Memory B cell (primary cell): ENCODE results near the gene SLC25A44.
A peak's percentile ranks its signal among the peaks of the same experiment; 100 is the strongest.
"Not testable (repeated sequence)": the region's sequence is repeated elsewhere in the genome, so short reads cannot be mapped to it uniquely, and the experiment has no call there.

Source experiments
- ATAC-seq: fragments of 150-1000 bp; cut with Tn5 transposase; 2 replicates; pipeline ENCODE4 v1.10.0; 2021; ENCODE audit warnings: low read depth, mild to moderate bottlenecking, moderate library complexity
- DNase-seq, 2 donors: peaks; one replicate each; pipeline ENCODE4 v3.0.0; 2022; ENCODE audit warnings: low spot score in 2 of 2
- H3K27ac Mint-ChIP-seq: one replicate; pipeline ENCODE4 v1.8.0; 2022; ENCODE audit warnings: mild to moderate bottlenecking, moderate library complexity, mixed read lengths
- H3K27me3 Mint-ChIP-seq: one replicate; pipeline ENCODE4 v1.8.0; 2022; ENCODE audit warnings: mixed read lengths
- H3K36me3 Mint-ChIP-seq: one replicate; pipeline ENCODE4 v1.8.0; 2022; ENCODE audit warnings: mild to moderate bottlenecking, mixed read lengths
- H3K4me1 Mint-ChIP-seq: one replicate; pipeline ENCODE4 v1.8.0; 2022; ENCODE audit warnings: mixed read lengths
- H3K4me3 Mint-ChIP-seq: one replicate; pipeline ENCODE4 v1.8.0; 2022; ENCODE audit warnings: mild to moderate bottlenecking, moderate library complexity, mixed read lengths
- H3K9me3 Mint-ChIP-seq: one replicate; pipeline ENCODE4 v1.8.0; 2022; ENCODE audit warnings: mixed read lengths

Gene SLC25A44

DNA sequence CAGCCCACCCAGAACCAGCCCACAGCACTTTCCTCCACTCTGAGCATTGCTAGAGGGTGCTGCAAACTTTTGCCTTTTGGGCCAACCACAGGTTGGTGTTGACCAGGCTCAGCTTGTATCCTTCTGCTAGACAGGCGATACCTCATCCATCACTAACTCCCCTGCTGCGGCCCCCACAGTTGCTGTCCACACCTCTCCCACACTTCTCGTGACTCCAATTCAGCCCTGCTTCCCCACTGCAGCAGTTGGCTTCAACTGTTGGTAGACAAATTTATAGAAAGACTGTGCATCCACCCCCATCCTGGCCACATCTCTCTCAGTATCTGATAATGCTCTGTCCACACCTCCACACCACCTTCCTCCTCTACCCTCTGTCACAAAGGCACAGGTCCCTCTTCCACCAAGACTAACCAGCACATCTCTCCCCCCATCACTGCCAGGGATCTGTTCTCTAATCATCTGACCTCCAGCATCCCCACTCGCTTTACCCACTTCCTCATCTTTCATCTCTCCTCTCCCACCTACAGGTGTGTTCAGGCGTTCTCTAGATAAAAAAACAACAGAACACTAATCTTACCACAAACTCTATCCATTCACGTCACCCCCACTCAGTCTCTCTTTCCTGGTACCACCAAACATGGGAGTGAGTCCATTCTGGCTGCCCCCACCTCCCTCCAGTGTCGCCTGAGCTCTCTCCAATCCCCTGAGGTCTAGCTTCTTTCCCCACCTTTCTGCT is 15.8 kb upstream of the SLC25A44 start:
- Mint-ChIP-seq H3K4me1 (peaks cover 6% of the 10 kb centered on the region), H3K9me3 (no peaks in the 10 kb centered on the region), H3K27ac (no peak overlapping the region), H3K36me3 (no peaks in the 10 kb centered on the region), H3K27me3 (peaks cover 18% of the 10 kb centered on the region), H3K4me3 (no peak overlapping the region)
- DNase-seq (no peak), ATAC-seq (peak; percentile 78)

GRCh38 chr1:156180471-156180870 is 13.4 kb upstream of the SLC25A44 start:
- DNase-seq (no peak), ATAC-seq (no peak)
- Mint-ChIP-seq H3K4me3 (no peak overlapping the region), H3K27me3 (peaks cover 11% of the 10 kb centered on the region), H3K36me3 (no peaks in the 10 kb centered on the region), H3K9me3 (no peaks in the 10 kb centered on the region), H3K27ac (no peak overlapping the region), H3K4me1 (peaks cover 6% of the 10 kb centered on the region)

DNA sequence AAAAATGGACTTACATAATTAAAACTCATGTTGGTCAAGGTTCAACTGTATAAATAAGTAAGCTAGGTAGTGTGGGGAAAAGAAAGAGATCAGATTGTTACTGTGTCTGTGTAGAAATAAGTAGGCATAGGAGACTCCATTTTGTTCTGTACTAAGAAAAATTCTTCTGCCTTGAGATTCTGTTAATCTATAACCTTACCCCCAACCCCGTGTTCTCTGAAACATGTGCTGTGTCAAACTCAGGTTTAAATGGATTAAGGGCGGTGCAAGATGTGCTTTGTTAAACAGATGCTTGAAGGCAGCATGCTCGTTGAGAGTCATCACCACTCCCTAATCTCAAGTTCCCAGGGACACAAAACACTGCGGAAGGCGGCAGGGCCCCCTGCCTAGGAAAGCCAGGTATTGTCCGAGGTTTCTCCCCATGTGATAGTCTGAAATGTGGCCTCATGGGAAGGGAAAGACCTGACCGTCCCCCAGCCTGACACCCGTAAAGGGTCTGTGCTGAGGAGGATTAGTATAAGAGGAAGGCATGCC is 12.4 kb upstream of the SLC25A44 start:
- not testable (repeated sequence) for DNase-seq, H3K27ac Mint-ChIP-seq, H3K4me3 Mint-ChIP-seq, H3K4me1 Mint-ChIP-seq, H3K9me3 Mint-ChIP-seq, ATAC-seq, H3K36me3 Mint-ChIP-seq
- peaks cover 11% of the 10 kb centered on the region for H3K27me3 Mint-ChIP-seq

DNA sequence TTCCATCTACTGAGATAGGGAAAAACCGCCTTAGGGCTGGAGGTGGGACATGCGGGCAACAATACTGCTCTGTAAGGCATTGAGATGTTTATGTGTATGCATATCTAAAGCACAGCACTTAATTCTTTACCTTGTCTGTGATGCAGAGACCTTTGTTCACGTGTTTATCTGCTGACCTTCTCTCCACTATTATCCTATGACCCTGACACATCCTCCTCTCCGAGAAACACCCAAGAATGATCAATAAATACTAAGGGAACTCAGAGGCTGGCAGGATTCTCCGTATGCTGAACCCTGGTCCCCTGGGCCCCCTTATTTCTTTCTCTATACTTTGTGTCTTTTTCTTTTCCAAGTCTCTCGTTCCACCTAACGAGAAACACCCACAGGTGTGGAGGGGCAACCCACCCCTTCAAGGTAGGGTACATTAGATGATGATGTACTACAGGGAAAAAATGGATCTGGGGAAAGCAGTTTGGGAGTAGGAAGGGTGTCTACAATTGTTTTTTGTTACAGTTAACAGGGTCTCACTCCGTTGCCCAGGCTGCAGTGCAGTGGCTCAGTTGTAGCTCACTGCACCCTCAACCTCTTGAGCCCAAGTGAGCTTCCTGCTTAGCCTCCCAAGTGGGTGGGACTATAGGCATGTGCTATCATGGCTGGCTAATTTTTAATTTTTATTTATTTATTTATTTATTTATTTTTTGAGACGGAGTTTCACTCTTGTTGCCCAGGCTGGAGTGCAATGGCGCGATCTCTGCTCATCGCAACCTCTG is 11.7 kb upstream of the SLC25A44 start:
- not testable (repeated sequence) for H3K4me3 Mint-ChIP-seq, H3K27ac Mint-ChIP-seq, H3K9me3 Mint-ChIP-seq, H3K36me3 Mint-ChIP-seq, H3K4me1 Mint-ChIP-seq, DNase-seq, ATAC-seq
- H3K27me3 Mint-ChIP-seq = peaks cover 11% of the 10 kb centered on the region

DNA sequence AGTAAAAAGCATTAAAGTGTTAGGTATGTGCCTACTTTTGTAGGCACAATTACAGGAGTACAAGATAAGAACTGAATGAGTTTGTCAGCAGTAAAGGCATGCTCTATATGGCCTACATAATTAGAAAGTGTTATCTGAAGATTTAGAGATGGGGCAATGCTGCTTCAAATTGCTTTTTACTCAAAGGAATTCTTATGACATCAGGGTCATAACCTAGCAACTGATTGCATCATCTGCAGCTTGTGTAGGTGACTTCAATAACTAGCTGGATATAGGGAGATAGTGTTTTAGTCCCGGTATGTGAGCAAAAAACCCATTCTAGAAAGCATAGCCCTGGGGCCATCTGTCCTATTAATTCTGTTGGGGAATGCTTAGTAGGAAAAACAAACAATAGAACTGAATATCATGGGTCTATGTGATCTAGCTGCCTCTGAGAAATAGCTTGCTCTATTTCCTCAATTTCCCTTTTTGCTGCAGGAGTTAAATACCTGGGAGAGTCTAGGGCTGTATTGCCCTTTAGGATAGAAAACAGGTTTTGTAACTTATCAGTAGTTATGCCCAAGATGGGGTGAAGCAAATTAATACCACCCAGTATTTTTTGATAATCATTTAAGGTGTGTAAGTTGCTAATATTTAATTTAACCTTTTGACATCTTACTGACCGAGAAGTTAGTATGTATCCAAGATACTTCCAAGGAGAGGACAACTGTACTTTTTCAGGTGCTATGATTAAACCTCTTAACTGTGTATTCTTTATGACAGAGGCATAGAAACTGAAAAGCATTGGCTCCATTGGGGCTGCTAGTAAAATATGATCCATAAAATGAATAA is 7.3 kb upstream of the SLC25A44 start:
- not testable (repeated sequence) for H3K27me3 Mint-ChIP-seq, H3K9me3 Mint-ChIP-seq, H3K4me1 Mint-ChIP-seq, H3K27ac Mint-ChIP-seq, H3K36me3 Mint-ChIP-seq, DNase-seq, ATAC-seq, H3K4me3 Mint-ChIP-seq

- not testable (repeated sequence) for H3K36me3 Mint-ChIP-seq, H3K4me3 Mint-ChIP-seq, ATAC-seq, DNase-seq, H3K9me3 Mint-ChIP-seq, H3K27ac Mint-ChIP-seq, H3K27me3 Mint-ChIP-seq, H3K4me1 Mint-ChIP-seq
These were observed 3.6 kb upstream of the SLC25A44 start for GRCh38 chr1:156190265-156190664.

DNA sequence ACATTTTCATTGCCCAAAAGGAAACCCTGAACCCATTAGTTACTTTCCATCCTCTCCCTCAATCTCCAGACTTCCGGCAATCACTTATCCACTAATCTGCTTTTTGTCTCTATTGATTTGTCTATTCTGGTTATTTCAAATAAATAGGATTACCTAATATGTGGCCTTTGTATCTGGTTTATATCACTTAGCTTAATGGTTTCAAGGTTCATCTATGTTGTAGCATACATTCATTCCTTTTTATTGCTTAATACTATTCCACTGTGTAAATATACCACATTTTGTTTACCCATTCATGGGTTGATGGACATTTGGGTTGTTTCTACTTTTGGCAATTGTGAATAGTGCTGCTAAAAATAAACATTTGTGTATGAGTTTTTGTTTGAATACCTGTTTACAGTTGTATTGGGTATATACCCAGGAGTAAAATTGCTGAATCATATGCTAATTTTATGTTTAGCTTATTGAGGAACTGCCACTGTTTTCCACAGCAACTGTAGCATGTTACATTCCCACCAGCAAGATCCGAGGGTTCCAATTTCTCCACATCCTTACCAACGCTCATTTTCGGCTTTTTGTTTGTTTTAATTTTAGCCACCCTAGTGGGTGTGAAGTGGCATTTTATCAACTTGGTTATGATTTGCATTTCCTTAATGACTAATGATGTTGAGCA is 2.5 kb upstream of the SLC25A44 start:
- Mint-ChIP-seq H3K27ac (no peak overlapping the region), H3K27me3 (no peaks in the 10 kb centered on the region), H3K36me3 (peaks cover 7% of the 10 kb centered on the region), H3K4me1 (peaks cover 15% of the 10 kb centered on the region), H3K9me3 (no peaks in the 10 kb centered on the region), H3K4me3 (no peak overlapping the region)
- DNase-seq (no peak), ATAC-seq (no peak)

DNA sequence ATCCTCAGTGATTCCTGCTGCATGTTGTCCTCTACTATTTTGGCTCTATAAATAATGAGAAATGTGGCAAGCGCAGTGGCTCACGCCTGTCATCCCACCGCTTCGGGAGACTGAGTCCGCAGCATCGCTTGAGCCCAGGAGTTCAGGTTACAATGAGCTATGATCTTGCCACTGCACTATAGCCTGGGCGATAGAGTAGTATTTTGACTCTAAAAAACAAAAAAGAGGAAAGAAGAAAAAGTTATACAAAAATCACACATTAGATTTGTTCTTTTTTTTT is 756 bp upstream of the SLC25A44 start:
- peak overlapping the region; percentile 88 for H3K4me3 Mint-ChIP-seq
- peaks cover 21% of the 10 kb centered on the region for H3K4me1 Mint-ChIP-seq
- H3K36me3 Mint-ChIP-seq = peaks cover 9% of the 10 kb centered on the region
- H3K9me3 Mint-ChIP-seq = no peaks in the 10 kb centered on the region
- DNase-seq = no peak
- peak overlapping the region; percentile 87 for H3K27ac Mint-ChIP-seq
- H3K27me3 Mint-ChIP-seq = no peaks in the 10 kb centered on the region
- no peak for ATAC-seq

GRCh38 chr1:156194300-156194652 is 372 bp downstream of the SLC25A44 start:
- no peaks in the 10 kb centered on the region for H3K27me3 Mint-ChIP-seq
- peak overlapping the region; percentile 88 for H3K4me3 Mint-ChIP-seq
- peak overlapping the region; percentile 87 for H3K27ac Mint-ChIP-seq
- peaks cover 10% of the 10 kb centered on the region for H3K36me3 Mint-ChIP-seq
- DNase-seq = no peak
- H3K9me3 Mint-ChIP-seq = no peaks in the 10 kb centered on the region
- H3K4me1 Mint-ChIP-seq = peaks cover 22% of the 10 kb centered on the region
- no peak for ATAC-seq

DNA sequence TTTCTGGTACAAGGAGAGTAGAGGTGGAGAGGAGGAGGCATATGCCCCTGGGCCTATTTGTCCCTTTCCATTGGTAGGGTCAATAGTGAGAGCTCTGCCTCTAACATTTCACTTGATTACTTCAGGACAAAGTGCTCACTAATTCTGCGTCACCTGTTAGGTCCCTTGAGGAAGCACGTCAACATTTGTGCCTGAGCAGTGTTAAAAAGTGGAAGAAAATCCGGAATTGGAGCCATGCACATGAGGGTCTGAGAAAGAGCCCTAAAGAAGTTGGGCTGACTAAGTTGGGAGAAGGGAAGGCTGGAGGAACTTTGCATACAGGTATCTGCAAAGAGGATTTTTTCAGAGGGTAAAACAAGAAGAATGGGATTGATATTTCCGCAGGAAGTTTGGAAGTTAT is 1.9 kb downstream of the SLC25A44 start:
- peaks cover 20% of the 10 kb centered on the region for H3K36me3 Mint-ChIP-seq
- ATAC-seq = no peak
- H3K4me1 Mint-ChIP-seq = peaks cover 33% of the 10 kb centered on the region
- H3K27ac Mint-ChIP-seq = no peak overlapping the region
- H3K9me3 Mint-ChIP-seq = no peaks in the 10 kb centered on the region
- no peaks in the 10 kb centered on the region for H3K27me3 Mint-ChIP-seq
- DNase-seq = no peak
- peak overlapping the region; percentile 49 for H3K4me3 Mint-ChIP-seq

DNA sequence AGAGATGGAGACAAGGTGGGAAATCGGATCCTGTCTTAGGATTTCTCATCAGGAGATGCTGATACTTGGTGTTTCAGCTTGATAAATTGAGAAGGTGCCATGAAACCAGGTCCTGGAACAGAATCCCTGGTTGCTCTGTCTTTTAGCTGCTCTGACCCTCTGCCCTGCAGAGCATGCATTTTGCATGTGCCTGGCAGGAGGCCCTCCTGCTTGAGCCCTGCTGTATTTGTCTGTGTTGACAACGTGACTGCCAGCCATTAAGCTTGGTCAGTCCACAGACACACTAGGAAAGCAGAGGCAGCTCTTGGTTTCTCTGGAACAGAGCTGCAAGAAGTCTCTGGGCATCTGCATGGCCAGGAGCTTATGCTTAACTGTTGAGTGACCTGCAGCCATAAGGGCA is 2.5 kb downstream of the SLC25A44 start:
- peaks cover 20% of the 10 kb centered on the region for H3K36me3 Mint-ChIP-seq
- no peak for ATAC-seq
- no peaks in the 10 kb centered on the region for H3K9me3 Mint-ChIP-seq
- H3K4me1 Mint-ChIP-seq = peaks cover 33% of the 10 kb centered on the region
- no peak for DNase-seq
- H3K27ac Mint-ChIP-seq = no peak overlapping the region
- H3K4me3 Mint-ChIP-seq = no peak overlapping the region
- H3K27me3 Mint-ChIP-seq = no peaks in the 10 kb centered on the region

DNA sequence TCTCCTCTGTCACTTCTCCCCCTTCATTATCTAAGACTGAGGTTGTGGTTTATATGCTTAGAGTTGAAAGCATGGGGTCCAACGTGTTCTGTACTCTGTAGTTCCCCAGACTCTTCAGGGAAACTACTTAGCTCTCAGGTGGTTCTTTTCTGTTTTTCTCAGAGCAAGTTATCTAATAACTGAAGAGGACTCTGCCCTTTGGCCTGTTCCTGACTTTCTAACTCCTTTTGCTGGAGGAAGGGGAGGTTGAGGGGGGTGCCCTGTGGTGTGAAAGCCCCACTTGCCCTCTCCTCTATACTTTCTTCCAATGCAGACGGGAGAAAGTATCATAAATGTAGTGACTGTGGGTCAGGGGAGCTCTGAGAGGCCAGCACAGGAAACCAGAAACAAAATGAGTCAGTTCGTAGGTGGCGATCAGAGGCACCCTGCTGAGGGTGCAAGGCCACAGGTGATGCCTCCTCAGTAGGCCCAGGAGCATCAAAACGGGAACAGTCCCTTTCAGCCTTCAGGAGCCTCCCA is 5.0 kb downstream of the SLC25A44 start:
- Mint-ChIP-seq H3K9me3 (no peaks in the 10 kb centered on the region), H3K4me1 (peaks cover 32% of the 10 kb centered on the region), H3K27ac (no peak overlapping the region), H3K27me3 (no peaks in the 10 kb centered on the region), H3K4me3 (no peak overlapping the region), H3K36me3 (peaks cover 19% of the 10 kb centered on the region)
- ATAC-seq (no peak), DNase-seq (no peak)

DNA sequence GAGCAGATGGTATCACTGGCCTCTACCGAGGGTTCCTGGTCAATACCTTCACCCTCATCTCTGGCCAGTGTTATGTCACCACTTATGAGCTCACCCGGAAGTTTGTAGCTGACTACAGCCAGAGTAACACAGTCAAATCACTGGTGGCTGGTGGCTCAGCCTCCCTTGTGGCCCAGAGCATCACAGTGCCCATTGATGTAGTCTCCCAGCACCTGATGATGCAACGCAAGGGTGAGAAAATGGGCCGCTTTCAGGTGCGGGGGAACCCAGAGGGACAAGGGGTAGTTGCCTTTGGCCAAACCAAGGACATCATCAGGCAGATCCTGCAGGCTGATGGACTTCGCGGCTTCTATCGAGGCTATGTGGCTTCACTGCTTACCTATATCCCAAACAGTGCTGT is 6.1 kb downstream of the SLC25A44 start:
- ATAC-seq = no peak
- Mint-ChIP-seq H3K9me3 (no peaks in the 10 kb centered on the region), H3K4me1 (peaks cover 25% of the 10 kb centered on the region), H3K27me3 (no peaks in the 10 kb centered on the region), H3K36me3 (peaks cover 18% of the 10 kb centered on the region), H3K4me3 (no peak overlapping the region), H3K27ac (no peak overlapping the region)
- DNase-seq = no peak
